Activated CD8-positive, alpha-beta memory T cell treated with anti-CD3 and anti-CD28 coated beads, Interleukin-2, amount 50 U/mL, for 4 hours (primary cell): ENCODE data around the gene FAM117A.
"Not testable (repeated sequence)": the region's sequence is repeated elsewhere in the genome, so short reads cannot be mapped to it uniquely, and the experiment has no call there.

Source experiments
- DNase-seq: peaks from one replicate; pipeline ENCODE4 v3.0.0-alpha.2; 2020

Gene FAM117A

GRCh38 chr17:49676276-49676868 is 87.6 kb downstream of the FAM117A start:
- DNase-seq: no peak

GRCh38 chr17:49674507-49674906 is 89.4 kb downstream of the FAM117A start:
- DNase-seq: no peak

DNA sequence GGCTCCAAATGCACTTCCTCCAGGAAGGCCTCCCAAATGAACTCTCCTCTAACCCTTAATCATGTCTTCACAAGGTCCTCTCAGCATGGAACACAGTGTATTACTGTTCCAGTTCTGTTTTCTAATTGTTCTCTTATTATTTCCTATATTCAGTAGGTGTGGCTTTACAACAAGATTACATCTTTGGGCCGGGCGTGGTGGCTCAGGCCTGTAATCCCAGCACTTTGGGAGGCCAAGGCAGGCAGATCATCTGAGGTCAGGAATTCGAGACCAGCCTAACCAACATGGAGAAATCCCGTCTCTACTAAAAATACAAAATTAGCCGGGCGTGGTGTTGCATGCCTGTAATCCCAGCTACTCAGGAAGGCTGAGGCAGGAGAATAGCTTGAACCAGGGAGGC is 90.3 kb downstream of the FAM117A start:
- not testable (repeated sequence) for DNase-seq

GRCh38 chr17:49670641-49671040 is 93.3 kb downstream of the FAM117A start:
- DNase-seq: no peak

- DNase-seq: no peak
Measured at GRCh38 chr17:49670002-49670401, 93.9 kb downstream of the FAM117A start.

- DNase-seq: no peak
Measured at GRCh38 chr17:49667854-49668253, 96.1 kb downstream of the FAM117A start.

GRCh38 chr17:49664706-49665211 is 99.2 kb downstream of the FAM117A start:
- DNase-seq: no peak
